ENCODE data around the gene TTC13.

DNA sequence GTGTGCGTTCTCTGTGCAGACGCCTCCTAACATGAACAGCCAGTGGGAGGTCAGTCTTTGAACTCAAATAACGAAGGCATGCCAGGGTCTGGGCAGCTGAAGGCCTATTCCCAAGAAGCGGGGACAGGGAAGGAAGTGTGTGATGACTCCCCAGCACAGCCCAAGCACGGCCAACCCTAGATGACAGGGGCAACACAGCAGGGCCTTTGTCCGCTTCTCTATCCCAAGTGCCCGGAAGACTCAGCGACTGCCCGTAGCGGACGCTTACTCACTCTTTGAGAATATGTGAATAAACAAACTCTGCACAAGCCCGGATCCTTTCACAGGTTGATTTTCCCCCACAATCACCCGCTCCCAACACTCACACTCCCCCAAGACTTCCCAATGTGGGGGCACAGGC, 121.6 kb downstream of the TTC13 start:
- TF ChIP-seq, protein P1, sequence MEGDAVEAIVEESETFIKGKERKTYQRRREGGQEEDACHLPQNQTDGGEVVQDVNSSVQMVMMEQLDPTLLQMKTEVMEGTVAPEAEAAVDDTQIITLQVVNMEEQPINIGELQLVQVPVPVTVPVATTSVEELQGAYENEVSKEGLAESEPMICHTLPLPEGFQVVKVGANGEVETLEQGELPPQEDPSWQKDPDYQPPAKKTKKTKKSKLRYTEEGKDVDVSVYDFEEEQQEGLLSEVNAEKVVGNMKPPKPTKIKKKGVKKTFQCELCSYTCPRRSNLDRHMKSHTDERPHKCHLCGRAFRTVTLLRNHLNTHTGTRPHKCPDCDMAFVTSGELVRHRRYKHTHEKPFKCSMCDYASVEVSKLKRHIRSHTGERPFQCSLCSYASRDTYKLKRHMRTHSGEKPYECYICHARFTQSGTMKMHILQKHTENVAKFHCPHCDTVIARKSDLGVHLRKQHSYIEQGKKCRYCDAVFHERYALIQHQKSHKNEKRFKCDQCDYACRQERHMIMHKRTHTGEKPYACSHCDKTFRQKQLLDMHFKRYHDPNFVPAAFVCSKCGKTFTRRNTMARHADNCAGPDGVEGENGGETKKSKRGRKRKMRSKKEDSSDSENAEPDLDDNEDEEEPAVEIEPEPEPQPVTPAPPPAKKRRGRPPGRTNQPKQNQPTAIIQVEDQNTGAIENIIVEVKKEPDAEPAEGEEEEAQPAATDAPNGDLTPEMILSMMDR (IDR thresholded peaks at IDR 0.05), result no peak
- no peak for TF ChIP-seq POLR2A (IDR thresholded peaks at IDR 0.05)
